Glutamatergic neuron (in vitro differentiated cells): ENCODE measurements around the gene NBAS. TPM values are rescaled to one million over a fixed set of nuclear protein-coding genes. Genes with fewer than 3 reads are reported as not detected.

Experiments used
- DNase-seq: peaks from one replicate; pipeline ENCODE4 v3.0.0; 2022
- H3K27ac Mint-ChIP-seq: one replicate; pipeline ENCODE4 v1.8.0; 2020; ENCODE audit warnings: mild to moderate bottlenecking, mixed read lengths, inconsistent platforms; ENCODE audit not compliant: unreplicated experiment
- H3K27me3 Mint-ChIP-seq: one replicate; pipeline ENCODE4 v1.8.0; 2020; ENCODE audit warnings: mild to moderate bottlenecking, moderate library complexity, mixed read lengths, inconsistent platforms; ENCODE audit not compliant: unreplicated experiment
- H3K36me3 Mint-ChIP-seq: one replicate; pipeline ENCODE4 v1.8.0; 2020; ENCODE audit warnings: mild to moderate bottlenecking, mixed read lengths, inconsistent platforms; ENCODE audit not compliant: unreplicated experiment
- H3K4me1 Mint-ChIP-seq: one replicate; pipeline ENCODE4 v1.8.0; 2020; ENCODE audit warnings: mild to moderate bottlenecking, low read depth, mixed read lengths, inconsistent platforms; ENCODE audit not compliant: unreplicated experiment
- H3K4me3 Mint-ChIP-seq: one replicate; pipeline ENCODE4 v1.8.0; 2020; ENCODE audit warnings: mild to moderate bottlenecking, mixed read lengths, inconsistent platforms; ENCODE audit not compliant: unreplicated experiment
- H3K9me3 Mint-ChIP-seq: one replicate; pipeline ENCODE4 v1.8.0; 2020; ENCODE audit warnings: mild to moderate bottlenecking, moderate library complexity, mixed read lengths, inconsistent platforms; ENCODE audit not compliant: unreplicated experiment
- total RNA-seq: library from RNA; stranded (reverse); fragmentation: NEBNext Ultra II Directional; extraction: Animal tissue kit (Norgen Biotek cat#: 25700); gene quantifications from one replicate; pipeline ENCODE4 v1.2.1, GENCODE V29; 2021; ENCODE audit not compliant: unreplicated experiment
- TF ChIP-seq, protein P1 (sequence below): fragments of 200-600 bp; sonication (generic); IDR thresholded peaks from one replicate; pipeline ENCODE4 v1.5.0; 2021; ENCODE audit not compliant: partially characterized antibody, unreplicated experiment

The NBAS gene
- total RNA-seq, 1 donor from 2014 or later: 46.1 TPM

DNA sequence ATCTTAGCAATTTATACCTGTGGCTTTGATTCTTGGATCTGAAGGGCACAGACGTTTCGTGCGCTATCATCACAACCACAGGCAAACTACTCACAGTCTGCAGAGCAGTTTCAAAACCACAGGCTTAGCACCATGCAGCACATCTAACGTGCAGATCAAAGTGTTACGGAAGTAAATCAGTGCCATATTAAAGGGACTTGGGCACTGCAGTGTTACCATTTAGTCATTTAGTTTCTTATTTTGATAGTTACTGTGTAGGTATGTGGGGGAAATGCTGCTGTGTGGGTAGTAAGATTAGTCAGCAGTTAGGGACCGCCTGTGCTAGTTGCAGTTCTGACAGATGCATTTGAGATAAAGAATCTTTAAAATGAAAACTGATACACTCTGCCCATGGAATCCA, 384.0 kb downstream of the NBAS start:
- no peak for DNase-seq
- TF ChIP-seq, protein P1, sequence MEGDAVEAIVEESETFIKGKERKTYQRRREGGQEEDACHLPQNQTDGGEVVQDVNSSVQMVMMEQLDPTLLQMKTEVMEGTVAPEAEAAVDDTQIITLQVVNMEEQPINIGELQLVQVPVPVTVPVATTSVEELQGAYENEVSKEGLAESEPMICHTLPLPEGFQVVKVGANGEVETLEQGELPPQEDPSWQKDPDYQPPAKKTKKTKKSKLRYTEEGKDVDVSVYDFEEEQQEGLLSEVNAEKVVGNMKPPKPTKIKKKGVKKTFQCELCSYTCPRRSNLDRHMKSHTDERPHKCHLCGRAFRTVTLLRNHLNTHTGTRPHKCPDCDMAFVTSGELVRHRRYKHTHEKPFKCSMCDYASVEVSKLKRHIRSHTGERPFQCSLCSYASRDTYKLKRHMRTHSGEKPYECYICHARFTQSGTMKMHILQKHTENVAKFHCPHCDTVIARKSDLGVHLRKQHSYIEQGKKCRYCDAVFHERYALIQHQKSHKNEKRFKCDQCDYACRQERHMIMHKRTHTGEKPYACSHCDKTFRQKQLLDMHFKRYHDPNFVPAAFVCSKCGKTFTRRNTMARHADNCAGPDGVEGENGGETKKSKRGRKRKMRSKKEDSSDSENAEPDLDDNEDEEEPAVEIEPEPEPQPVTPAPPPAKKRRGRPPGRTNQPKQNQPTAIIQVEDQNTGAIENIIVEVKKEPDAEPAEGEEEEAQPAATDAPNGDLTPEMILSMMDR: no peak
- no peak overlapping the region for H3K4me3 Mint-ChIP-seq
- no peaks in the 10 kb centered on the region for H3K9me3 Mint-ChIP-seq
- H3K36me3 Mint-ChIP-seq: no peaks in the 10 kb centered on the region
- no peak overlapping the region for H3K27ac Mint-ChIP-seq
- peaks cover 10% of the 10 kb centered on the region for H3K4me1 Mint-ChIP-seq
- no peaks in the 10 kb centered on the region for H3K27me3 Mint-ChIP-seq

DNA sequence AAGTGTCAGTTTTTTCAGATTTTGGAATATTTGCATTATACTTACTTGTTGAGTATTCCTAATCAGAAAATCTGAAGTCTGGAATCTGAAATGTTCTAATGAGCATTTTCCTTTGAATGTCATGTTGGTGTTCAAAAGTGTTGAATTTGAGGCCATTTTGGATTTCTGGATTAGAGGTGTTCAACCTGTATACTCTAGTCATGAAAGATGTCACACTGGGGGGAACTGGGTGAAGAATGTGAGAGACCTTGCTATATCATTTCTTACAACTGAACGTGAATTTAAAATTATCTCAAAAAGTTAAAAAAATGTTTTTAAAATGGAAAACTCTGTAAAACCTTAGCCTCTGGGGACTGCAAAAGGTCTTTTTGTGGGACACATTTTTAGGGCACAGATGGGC, 384.5 kb downstream of the NBAS start:
- no peaks in the 10 kb centered on the region for H3K36me3 Mint-ChIP-seq
- no peaks in the 10 kb centered on the region for H3K9me3 Mint-ChIP-seq
- peaks cover 10% of the 10 kb centered on the region for H3K4me1 Mint-ChIP-seq
- TF ChIP-seq, protein P1: no peak
- no peak overlapping the region for H3K27ac Mint-ChIP-seq
- H3K4me3 Mint-ChIP-seq: no peak overlapping the region
- DNase-seq: no peak
- no peaks in the 10 kb centered on the region for H3K27me3 Mint-ChIP-seq

DNA sequence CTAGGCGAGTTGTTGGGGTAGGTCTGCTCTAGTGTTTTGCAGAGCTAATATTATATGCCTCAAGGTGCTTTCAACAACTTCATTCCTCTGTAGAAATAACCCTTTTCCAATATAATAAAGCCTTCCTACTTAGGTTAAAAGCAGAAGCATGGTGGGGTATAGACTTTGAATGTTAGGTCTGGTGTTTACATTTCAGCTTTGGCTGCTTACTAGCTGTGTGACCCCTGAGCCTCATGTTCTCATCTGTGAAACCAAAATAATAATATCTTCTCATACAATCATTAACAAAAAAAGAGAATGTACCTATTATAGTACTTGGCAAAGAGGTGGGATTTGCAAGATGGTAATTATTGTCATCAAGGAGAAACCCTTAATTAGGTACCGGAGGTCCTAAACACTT, 386.6 kb downstream of the NBAS start:
- Mint-ChIP-seq H3K4me1 (peaks cover 6% of the 10 kb centered on the region), H3K9me3 (no peaks in the 10 kb centered on the region), H3K4me3 (no peak overlapping the region), H3K27me3 (no peaks in the 10 kb centered on the region), H3K27ac (no peak overlapping the region), H3K36me3 (no peaks in the 10 kb centered on the region)
- TF ChIP-seq, protein P1: no peak
- DNase-seq: no peak

DNA sequence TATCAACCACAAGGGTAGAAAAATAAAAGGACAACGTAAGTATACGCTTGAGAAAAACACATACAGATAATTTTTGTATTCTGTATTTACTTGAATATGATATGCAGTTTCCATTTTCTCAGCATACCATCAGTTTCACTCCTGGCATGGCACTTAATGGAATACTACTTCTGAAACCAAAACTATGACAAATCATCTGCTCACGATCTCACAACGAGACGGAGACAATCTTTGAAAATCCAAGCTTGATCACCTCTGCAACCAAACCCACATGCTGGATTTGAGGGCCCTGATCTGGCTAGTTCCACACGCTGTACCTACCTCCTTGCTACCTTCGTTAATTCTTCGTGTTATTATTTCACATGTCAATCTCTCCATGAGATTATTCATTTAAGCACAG, 387.6 kb downstream of the NBAS start:
- Mint-ChIP-seq H3K4me1 (peaks cover 6% of the 10 kb centered on the region), H3K4me3 (no peak overlapping the region), H3K9me3 (no peaks in the 10 kb centered on the region), H3K36me3 (no peaks in the 10 kb centered on the region), H3K27ac (no peak overlapping the region), H3K27me3 (no peaks in the 10 kb centered on the region)
- TF ChIP-seq, protein P1: no peak
- no peak for DNase-seq

DNA sequence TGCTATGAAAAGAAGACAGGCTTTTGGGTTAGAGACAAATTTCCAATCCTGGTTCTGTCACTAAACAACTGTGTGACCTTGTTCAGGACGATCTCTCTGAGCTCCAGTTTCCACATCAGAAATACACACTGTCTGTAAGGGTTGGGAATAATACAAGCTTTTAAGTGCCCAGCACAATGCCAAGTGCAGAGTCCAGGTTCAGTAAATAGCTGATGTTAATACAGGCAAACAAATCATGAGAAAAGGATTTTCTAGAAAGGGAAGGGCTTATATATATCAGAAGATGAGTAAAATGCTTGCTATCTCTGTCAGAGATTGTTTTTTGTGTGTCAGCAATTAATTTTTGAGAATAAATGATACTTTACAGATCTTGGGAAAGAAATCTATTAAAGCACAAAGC, 388.3 kb downstream of the NBAS start:
- TF ChIP-seq, protein P1: no peak
- Mint-ChIP-seq H3K4me3 (no peak overlapping the region), H3K27me3 (no peaks in the 10 kb centered on the region), H3K4me1 (peaks cover 6% of the 10 kb centered on the region), H3K36me3 (no peaks in the 10 kb centered on the region), H3K9me3 (no peaks in the 10 kb centered on the region), H3K27ac (no peak overlapping the region)
- no peak for DNase-seq
